GM12873 (cell line): Measurements from ENCODE around the gene TTC27.

Source experiments
- TF ChIP-seq, protein P1 (sequence below): IDR thresholded peaks from 2 replicates; pipeline ENCODE4 v1.5.1; 2012; ENCODE audit warnings: low read depth, mild to moderate bottlenecking, moderate library complexity, low read length, control low read depth; ENCODE audit not compliant: insufficient read depth; ENCODE audit errors: missing control alignments

The TTC27 gene

DNA sequence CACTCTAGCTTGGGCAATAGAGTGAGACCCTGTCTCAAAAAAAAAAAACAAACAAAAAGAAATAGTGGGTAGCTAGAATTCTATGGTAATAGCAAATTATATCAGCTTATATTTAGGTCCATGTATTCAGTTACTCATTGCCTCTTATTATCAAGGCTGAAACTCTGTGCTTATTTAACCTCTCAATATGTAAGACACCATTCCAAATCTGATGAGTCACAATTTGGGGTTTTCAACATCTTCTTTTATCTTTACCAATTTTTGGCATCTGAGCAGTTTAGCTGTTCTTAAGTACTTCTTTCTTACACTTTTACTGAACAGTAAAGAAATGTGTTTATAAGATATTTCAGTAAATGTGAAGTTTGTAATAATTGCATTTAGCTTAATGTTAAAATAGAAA, 69.3 kb downstream of the TTC27 start:
- TF ChIP-seq, protein P1, sequence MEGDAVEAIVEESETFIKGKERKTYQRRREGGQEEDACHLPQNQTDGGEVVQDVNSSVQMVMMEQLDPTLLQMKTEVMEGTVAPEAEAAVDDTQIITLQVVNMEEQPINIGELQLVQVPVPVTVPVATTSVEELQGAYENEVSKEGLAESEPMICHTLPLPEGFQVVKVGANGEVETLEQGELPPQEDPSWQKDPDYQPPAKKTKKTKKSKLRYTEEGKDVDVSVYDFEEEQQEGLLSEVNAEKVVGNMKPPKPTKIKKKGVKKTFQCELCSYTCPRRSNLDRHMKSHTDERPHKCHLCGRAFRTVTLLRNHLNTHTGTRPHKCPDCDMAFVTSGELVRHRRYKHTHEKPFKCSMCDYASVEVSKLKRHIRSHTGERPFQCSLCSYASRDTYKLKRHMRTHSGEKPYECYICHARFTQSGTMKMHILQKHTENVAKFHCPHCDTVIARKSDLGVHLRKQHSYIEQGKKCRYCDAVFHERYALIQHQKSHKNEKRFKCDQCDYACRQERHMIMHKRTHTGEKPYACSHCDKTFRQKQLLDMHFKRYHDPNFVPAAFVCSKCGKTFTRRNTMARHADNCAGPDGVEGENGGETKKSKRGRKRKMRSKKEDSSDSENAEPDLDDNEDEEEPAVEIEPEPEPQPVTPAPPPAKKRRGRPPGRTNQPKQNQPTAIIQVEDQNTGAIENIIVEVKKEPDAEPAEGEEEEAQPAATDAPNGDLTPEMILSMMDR = no peak

DNA sequence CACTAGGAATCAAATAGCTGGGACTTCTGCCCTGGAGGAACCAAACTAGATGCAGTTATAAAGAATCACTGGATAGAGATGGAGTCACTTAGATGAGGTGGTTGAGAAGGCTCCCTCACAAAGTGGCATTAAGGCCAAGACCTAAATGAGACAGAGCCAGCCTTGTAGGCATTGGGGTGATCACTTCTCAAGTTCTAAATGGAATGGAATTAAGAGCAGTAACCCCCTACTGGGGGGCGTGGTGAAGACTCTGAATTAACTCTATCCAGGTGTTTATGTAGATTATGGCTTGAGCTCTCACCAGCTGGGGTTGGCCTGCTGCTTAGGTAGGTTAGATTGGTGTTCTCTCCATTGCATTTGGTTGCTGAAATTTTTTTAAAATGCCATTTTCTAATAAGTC, 71.3 kb downstream of the TTC27 start:
- TF ChIP-seq, protein P1 = no peak

- TF ChIP-seq, protein P1 = no peak
These were observed 74.0 kb downstream of the TTC27 start for GRCh38 chr2:32701806-32702205.

GRCh38 chr2:32702303-32703064, 74.6 kb downstream of the TTC27 start:
- TF ChIP-seq, protein P1 = no peak

GRCh38 chr2:32706815-32707579, 79.1 kb downstream of the TTC27 start:
- TF ChIP-seq, protein P1 = no peak

DNA sequence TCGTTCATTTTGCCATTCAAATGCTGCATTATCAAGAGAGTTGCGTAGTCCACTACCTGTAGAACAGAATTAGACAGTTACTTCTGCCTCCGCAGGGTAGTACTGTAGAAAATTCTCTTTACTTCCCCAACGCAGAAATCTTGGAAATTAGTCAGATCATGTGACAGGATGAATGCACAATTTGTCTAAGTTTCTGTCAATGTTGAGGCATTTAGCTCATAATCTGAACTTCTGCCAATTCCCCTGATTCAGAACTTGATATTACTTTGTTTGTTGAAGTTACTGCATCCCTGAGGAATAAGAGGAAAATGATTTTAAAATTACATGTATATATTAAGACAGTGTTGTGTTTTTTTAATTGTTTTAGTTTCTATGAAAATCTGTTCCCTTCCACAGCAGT, 83.4 kb downstream of the TTC27 start:
- TF ChIP-seq, protein P1 = no peak

- TF ChIP-seq, protein P1 = no peak
These were observed 84.2 kb downstream of the TTC27 start for GRCh38 chr2:32711908-32712501.
